GM12891 (cell line): Measurements from ENCODE around the gene MTFMT. TPM values are rescaled to one million over a fixed set of nuclear protein-coding genes. Genes with fewer than 3 reads are reported as not detected.
"Not testable (repeated sequence)": the region's sequence is repeated elsewhere in the genome, so short reads cannot be mapped to it uniquely, and the experiment has no call there.

Experiments
- DNase-seq: peaks from one replicate; pipeline ENCODE4 v3.0.0; 2011; ENCODE audit warnings: low spot score; ENCODE audit not compliant: insufficient read length
- FAIRE-seq: peaks from 2 replicates; lab custom pipeline; 2011; peaks lifted over from hg19 to GRCh38; lab: Jason Lieb, UNC
- PAX5 ChIP-seq: IDR thresholded peaks from 2 replicates; pipeline ENCODE4 v1.6.1; 2011; ENCODE audit warnings: low read length, moderate library complexity, mild to moderate bottlenecking; ENCODE audit not compliant: insufficient read depth, severe bottlenecking
- POLR2A ChIP-seq: IDR thresholded peaks from 2 replicates; pipeline ENCODE4 v1.6.1; 2011; ENCODE audit warnings: low read depth, low read length, control low read depth
- POLR2AphosphoS5 ChIP-seq: IDR thresholded peaks from 2 replicates; pipeline ENCODE4 v1.6.1; 2011; ENCODE audit warnings: low read depth, low read length, control low read depth
- POU2F2 ChIP-seq: IDR thresholded peaks from 2 replicates; pipeline ENCODE4 v1.6.1; 2011; ENCODE audit warnings: low read depth, mild to moderate bottlenecking, control low read depth, low read length, moderate library complexity
- SPI1 ChIP-seq: IDR thresholded peaks from 2 replicates; pipeline ENCODE4 v1.6.1; 2011; ENCODE audit warnings: low read depth, low read length, control low read depth
- TAF1 ChIP-seq: IDR thresholded peaks from 2 replicates; pipeline ENCODE4 v1.6.1; 2011; ENCODE audit warnings: low read depth, low read length, control low read depth
- polyA plus RNA-seq: library from polyadenylated mRNA; unstranded; fragments of >200 nt; gene quantifications from one replicate; pipeline ENCODE4 v1.2.1, GENCODE V29; 2012; ENCODE audit warnings: low read depth, missing spikeins, inconsistent platforms; ENCODE audit not compliant: missing spikeins

Gene MTFMT
- polyA plus RNA-seq: 8.9 TPM

- peak; percentile 96 for FAIRE-seq
- peak; percentile 97 for DNase-seq
- 0 out of 2 replicates have a peak, but pooled peaks have one; percentile 7 for TF ChIP-seq POU2F2
- TF ChIP-seq TAF1: no peak
- TF ChIP-seq POLR2AphosphoS5: peak; percentile 66
- peak; percentile 74 for TF ChIP-seq POLR2A
- TF ChIP-seq SPI1: no peak
- TF ChIP-seq PAX5: no peak
These were observed at the start of gene MTFMT for GRCh38 chr15:65028921-65029735. Gene MTFMT, minus strand, starts transcription at chr15:65029639. Its CDS starts 26 bp downstream, at chr15:65029613.

- FAIRE-seq: no peak
- TF ChIP-seq POU2F2: no peak
- no peak for TF ChIP-seq POLR2AphosphoS5
- no peak for TF ChIP-seq SPI1
- no peak for TF ChIP-seq TAF1
- no peak for TF ChIP-seq PAX5
- TF ChIP-seq POLR2A: no peak
- DNase-seq: peak; percentile 42
These were observed 48.5 kb upstream of the MTFMT start for GRCh38 chr15:65077981-65078352.

- TF ChIP-seq SPI1 (no peak), POLR2A (no peak), POU2F2 (no peak)
- DNase-seq (no peak), FAIRE-seq (no peak)
These were observed 48.0 kb upstream of the MTFMT start for GRCh38 chr15:65077291-65077980.

- FAIRE-seq: no peak
- TF ChIP-seq TAF1 (no peak), POLR2A (no peak), POU2F2 (no peak), SPI1 (no peak), POLR2AphosphoS5 (no peak), PAX5 (no peak)
These were observed 47.2 kb upstream of the MTFMT start, which contains the start of gene KBTBD13 for GRCh38 chr15:65076486-65077290. Gene KBTBD13, plus strand, starts transcription at chr15:65076746. Its CDS starts 70 bp downstream, at chr15:65076816.

GRCh38 chr15:65075607-65076395 lies 46.4 kb upstream of the MTFMT start:
- DNase-seq, FAIRE-seq: not testable (repeated sequence)

More at GRCh38 chr15:65076486-65077290, 47.2 kb upstream of the MTFMT start, which contains the start of gene KBTBD13:
- no peak for DNase-seq

- FAIRE-seq, DNase-seq: not testable (repeated sequence)
These were observed 45.5 kb upstream of the MTFMT start for GRCh38 chr15:65074946-65075345.

- FAIRE-seq (no peak), DNase-seq (no peak)
- TF ChIP-seq POLR2AphosphoS5 (no peak), POU2F2 (no peak), SPI1 (no peak), TAF1 (no peak), POLR2A (no peak), PAX5 (no peak)
These were observed 43.2 kb upstream of the MTFMT start for GRCh38 chr15:65072617-65073016.

GRCh38 chr15:65072027-65072426 lies 42.6 kb upstream of the MTFMT start:
- no peak for DNase-seq
- TF ChIP-seq POU2F2 (no peak), POLR2AphosphoS5 (no peak), TAF1 (no peak), SPI1 (no peak), PAX5 (no peak), POLR2A (no peak)
- FAIRE-seq: no peak

GRCh38 chr15:65071381-65071811 lies 42.0 kb upstream of the MTFMT start:
- DNase-seq: no peak
- TF ChIP-seq TAF1: no peak
- no peak for TF ChIP-seq POLR2AphosphoS5
- TF ChIP-seq PAX5: no peak
- TF ChIP-seq POU2F2: no peak
- TF ChIP-seq SPI1: no peak
- TF ChIP-seq POLR2A: no peak
- no peak for FAIRE-seq
